ENCODE data around the gene WASF2.
"Not testable (repeated sequence)": the region's sequence is repeated elsewhere in the genome, so short reads cannot be mapped to it uniquely, and the experiment has no call there.

WASF2 gene

GRCh38 chr1:27521861-27522431 lies 32.0 kb upstream of the WASF2 start:
- DNase-seq (ENCODE audit: low read depth in 2 of 2), result no peak

DNA sequence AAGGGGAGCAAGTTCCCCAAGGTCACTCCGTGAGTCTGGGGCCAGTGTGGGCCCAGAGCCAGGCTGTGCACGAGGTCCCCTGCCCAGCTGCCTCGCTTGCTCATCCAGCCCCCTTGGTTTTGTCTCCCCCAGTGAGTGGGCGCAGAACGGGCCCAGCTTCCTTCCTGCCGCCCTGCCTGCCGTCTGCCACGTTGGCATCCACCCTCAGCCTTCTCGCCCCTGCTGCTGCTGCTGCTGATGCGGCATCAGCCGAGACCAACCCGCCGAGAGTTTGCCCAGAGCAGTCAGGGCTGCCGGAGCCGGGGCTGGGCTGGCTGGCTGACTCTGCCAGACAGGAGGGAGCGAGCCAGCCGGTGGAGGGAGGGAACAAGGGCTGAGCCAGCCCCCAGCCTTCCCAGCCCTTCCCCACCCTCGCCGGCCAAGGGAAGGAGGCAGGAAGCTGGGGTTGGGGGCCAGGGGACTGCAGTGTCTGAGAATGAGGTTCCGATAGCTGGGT lies 31.4 kb upstream of the WASF2 start:
- DNase-seq (ENCODE audit: low read depth in 2 of 2), result no peak

- DNase-seq (ENCODE audit: low read depth in 2 of 2), result no peak
Measured at GRCh38 chr1:27520651-27521050, 30.7 kb upstream of the WASF2 start.

DNA sequence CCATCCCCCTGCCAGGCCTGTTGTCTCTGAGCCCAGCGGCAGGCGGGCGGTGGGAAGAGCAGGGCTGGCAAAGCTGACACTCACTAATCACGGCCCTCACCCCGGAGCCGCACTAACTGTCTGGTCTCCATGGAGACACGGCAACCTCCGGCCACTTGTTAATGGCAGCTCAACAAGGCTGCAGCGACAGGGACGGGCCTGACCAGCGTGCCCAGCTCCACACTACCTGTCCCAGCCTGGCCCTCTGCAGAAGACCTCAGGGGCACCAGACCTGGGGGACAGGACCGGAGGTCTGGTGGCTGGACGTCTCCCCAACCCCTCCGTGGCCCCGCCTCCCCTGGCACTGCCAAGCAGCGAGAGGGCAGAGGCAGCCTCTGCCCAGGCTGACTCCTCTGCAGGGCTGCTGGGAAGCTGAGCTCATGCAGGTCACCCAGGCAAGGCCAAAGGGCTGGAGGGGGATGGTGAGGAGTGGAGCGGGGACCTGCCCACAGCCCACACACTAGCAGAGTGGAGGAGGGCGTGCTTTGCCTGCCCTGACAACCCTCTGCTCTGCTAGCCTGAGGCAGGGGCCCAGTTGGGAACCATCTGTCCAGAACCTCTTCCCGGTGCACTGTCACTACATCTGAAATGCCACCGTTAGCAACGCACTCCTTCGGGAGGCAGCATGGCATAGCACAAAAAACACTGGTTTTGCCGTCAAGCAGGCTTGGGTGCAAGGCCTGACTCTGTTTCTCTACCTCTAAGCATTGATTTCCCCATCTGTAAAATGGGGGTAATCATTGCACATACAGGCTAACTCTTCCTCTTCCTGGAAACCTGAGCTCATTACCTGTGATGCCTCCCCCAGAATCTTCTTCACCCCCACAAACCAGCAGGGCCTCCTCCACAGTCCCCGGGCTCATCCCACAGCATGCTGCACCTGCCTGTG lies 29.6 kb upstream of the WASF2 start:
- DNase-seq (ENCODE audit: low read depth in 2 of 2), result no peak

- DNase-seq (ENCODE audit: low read depth in 2 of 2), result no peak
Measured at GRCh38 chr1:27518808-27519207, 28.8 kb upstream of the WASF2 start.

DNA sequence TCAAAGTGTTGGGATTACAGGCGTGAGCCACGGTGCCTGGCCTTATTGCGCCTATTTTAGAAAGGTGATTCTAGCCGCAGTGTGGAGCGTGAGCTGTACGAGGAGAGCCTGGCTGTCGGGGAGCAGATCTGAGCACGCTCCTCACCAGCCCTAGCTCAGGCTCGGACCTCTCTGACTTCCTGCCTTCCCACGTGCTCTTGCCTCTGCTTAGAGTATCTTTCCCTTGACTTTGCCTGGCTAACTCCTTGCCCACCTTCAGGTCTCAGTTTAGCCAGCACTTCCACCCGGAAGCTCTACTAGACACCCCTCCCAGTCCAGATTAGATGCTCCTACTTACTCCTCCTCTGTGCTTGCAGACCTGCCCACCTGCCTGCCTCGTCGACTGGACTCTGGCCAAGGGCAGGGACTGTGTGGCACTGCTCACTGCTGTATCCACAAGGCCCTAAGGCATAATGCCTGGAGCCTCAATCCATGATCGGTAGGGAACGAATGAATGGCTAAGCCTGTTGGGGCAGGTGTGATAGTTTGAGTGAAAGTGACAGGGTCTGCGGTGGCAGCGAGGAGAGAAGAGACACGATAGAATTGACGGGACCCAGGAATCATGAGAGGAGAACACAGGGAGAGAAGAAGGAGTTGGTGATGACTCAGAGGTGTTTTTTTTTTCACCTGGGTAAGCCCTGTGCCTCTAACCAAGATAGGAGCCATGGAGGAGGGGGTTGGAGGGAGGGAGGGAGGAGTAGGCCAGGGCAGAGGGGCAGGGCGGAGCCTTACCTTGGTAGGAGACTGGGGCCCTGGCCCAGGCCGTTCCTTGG lies 28.1 kb upstream of the WASF2 start:
- no peak for DNase-seq (ENCODE audit: low read depth in 2 of 2)

GRCh38 chr1:27517301-27517700 lies 27.3 kb upstream of the WASF2 start:
- no peak for DNase-seq (ENCODE audit: low read depth in 2 of 2)

GRCh38 chr1:27515626-27516025 lies 25.7 kb upstream of the WASF2 start:
- no peak for DNase-seq (ENCODE audit: low read depth in 2 of 2)

DNA sequence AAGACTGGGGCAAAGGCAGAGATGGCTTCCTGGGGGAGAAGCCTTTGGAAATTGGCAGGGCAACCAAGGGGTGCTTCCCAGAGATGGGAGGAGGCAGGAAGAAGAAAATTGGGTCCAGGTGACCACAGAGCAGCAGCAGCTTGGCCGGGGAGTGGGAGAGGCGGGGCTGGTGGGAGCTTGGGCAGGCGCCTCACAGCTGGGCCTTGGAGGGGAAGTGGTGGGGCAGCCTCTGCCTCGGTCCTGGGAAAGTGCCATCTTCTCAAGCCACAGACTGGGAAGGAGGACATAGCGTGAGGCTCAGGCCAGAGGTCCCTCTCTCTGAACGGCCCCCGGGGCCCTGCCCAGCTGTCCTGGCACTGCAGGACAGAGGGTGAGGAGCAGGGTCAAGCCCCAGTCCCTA lies 24.0 kb upstream of the WASF2 start:
- no peak for DNase-seq (ENCODE audit: low read depth in 2 of 2)

DNA sequence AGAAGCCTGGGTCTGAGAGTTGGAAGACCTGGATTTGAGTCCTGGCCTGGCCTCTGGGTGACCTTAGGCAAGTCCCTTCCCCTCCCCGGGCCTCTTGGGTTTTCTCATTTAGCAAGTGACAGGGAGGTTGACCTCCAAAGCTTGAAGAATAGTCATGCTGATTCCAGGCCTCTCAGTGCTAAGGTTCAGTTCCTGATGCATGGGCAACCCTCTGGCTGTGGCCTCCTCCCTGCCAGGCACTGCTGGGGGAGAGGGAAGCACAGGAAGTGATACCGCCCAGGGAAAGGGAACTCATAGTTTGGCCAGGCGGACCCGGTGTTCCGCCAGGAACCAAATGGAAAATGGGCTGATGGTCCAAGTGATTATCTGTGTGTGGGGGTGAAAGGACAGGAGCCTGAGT lies 23.6 kb upstream of the WASF2 start:
- no peak for DNase-seq (ENCODE audit: low read depth in 2 of 2)

GRCh38 chr1:27509127-27510080 lies 19.4 kb upstream of the WASF2 start:
- no peak for DNase-seq (ENCODE audit: low read depth in 2 of 2)

- DNase-seq (ENCODE audit: low read depth in 2 of 2), result no peak
Measured at GRCh38 chr1:27507960-27508665, 18.1 kb upstream of the WASF2 start.

- no peak for DNase-seq (ENCODE audit: low read depth in 2 of 2)
Measured at GRCh38 chr1:27506703-27507102, 16.7 kb upstream of the WASF2 start.

DNA sequence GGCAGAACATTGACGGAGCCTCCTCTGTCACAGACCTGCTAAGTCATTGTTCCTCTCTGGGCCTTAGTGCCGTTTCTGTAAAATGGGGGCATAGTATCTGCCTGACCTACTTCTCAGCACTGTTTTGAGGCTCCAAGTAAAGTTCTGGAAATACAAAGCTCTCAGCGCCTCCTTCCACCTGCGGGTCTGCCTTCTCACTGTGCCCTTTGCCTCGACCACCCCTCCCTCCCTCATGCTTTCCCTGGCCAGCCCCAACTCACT lies 15.4 kb upstream of the WASF2 start:
- no peak for DNase-seq (ENCODE audit: low read depth in 2 of 2)

- no peak for DNase-seq (ENCODE audit: low read depth in 2 of 2)
Measured at GRCh38 chr1:27504588-27505419, 14.8 kb upstream of the WASF2 start.

- DNase-seq (ENCODE audit: low read depth in 2 of 2), result no peak
Measured at GRCh38 chr1:27503844-27504587, 14.0 kb upstream of the WASF2 start.

DNA sequence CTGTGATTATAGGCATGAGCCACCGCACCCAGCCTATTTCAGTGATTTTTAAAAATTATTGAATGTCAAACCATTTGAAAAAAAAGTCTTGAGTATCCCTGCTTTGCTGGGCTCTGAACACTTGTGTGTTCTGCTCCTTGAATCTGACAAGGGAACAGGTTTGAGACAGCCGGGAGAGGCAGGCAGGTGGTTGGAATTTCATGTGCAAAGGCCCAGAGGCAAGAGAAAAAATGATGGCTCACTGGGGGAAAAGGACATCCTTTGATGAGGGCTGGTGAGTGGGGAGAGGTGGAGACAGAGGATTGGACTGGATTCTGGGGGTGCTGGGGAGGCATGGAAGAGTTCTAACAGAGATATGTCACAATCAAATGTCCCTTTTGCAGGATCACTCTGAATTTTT lies 13.1 kb upstream of the WASF2 start:
- DNase-seq (ENCODE audit: low read depth in 2 of 2), result no peak

- DNase-seq (ENCODE audit: low read depth in 2 of 2), result not testable (repeated sequence)
Measured at GRCh38 chr1:27501159-27501558, 11.2 kb upstream of the WASF2 start.

DNA sequence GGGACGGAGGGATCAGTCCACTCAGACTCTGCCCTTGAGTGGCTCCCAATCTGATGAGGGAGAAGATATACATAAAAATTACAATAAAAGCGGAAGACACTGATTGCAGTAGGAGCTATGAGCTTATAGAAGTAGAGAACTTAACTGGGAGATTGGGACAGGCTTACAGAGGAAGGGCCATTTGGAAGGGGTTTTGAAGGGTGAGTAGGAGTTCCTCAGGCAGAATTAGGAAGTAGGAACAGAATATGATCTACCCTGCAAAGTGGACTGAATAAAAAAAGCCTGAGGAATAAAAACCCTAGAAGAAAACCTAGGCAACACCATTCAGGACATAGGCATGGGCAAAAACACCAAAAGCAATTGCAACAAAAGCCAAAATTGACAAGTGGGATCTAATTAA lies 9.2 kb upstream of the WASF2 start:
- DNase-seq (ENCODE audit: low read depth in 2 of 2), result no peak

Measured in stimulated activated CD4-positive, alpha-beta T cell treated with anti-CD3 and anti-CD28 coated beads, Interleukin-12 subunit alpha, Interleukin-12 subunit beta, amount 100 ng/mL, for 24 hours (primary cell).